ENCODE data around the gene EGLN2.

DNA sequence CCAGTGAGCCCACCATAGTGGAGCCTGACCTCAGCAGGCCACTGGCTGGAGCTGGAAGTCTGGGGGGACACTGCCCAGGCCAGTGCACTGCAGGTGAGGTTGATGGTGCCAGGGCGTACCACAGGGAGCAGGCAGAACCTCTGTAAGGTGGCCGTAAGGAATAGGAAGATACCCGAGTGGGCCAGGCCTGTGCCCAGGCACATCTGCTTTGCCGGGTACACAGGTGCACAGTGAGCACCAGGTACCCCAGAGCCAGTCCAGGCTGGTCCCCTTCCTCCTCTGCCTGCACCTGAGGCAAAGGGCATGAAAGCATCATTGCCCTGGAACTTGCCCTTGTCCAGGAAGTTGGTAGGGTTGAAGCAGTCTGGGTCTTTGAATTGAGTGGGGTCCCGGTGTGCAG, 9.5 kb downstream of the EGLN2 start:
- TF ChIP-seq, protein P1, sequence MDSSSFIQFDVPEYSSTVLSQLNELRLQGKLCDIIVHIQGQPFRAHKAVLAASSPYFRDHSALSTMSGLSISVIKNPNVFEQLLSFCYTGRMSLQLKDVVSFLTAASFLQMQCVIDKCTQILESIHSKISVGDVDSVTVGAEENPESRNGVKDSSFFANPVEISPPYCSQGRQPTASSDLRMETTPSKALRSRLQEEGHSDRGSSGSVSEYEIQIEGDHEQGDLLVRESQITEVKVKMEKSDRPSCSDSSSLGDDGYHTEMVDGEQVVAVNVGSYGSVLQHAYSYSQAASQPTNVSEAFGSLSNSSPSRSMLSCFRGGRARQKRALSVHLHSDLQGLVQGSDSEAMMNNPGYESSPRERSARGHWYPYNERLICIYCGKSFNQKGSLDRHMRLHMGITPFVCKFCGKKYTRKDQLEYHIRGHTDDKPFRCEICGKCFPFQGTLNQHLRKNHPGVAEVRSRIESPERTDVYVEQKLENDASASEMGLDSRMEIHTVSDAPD (CRISPR knock-in tag; IDR thresholded peaks at IDR 0.05): no peak
- TF ChIP-seq EZH2 (IDR thresholded peaks at IDR 0.05; ENCODE audit: borderline replicate concordance, low read depth, low read length): no peak
- TF ChIP-seq, protein P2, sequence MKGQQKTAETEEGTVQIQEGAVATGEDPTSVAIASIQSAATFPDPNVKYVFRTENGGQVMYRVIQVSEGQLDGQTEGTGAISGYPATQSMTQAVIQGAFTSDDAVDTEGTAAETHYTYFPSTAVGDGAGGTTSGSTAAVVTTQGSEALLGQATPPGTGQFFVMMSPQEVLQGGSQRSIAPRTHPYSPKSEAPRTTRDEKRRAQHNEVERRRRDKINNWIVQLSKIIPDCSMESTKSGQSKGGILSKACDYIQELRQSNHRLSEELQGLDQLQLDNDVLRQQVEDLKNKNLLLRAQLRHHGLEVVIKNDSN (CRISPR knock-in tag; IDR thresholded peaks at IDR 0.05): no peak
- TF ChIP-seq GABPB1 (CRISPR knock-in tag; IDR thresholded peaks at IDR 0.05): no peak
- no peak for TF ChIP-seq HNRNPK (IDR thresholded peaks at IDR 0.05; ENCODE audit: low read depth, low read length, poor library complexity, severe bottlenecking)
- TF ChIP-seq, protein P3, sequence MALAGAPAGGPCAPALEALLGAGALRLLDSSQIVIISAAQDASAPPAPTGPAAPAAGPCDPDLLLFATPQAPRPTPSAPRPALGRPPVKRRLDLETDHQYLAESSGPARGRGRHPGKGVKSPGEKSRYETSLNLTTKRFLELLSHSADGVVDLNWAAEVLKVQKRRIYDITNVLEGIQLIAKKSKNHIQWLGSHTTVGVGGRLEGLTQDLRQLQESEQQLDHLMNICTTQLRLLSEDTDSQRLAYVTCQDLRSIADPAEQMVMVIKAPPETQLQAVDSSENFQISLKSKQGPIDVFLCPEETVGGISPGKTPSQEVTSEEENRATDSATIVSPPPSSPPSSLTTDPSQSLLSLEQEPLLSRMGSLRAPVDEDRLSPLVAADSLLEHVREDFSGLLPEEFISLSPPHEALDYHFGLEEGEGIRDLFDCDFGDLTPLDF (CRISPR knock-in tag; IDR thresholded peaks at IDR 0.05): no peak
- no peak for TF ChIP-seq HDAC6 (IDR thresholded peaks at IDR 0.05; ENCODE audit: low read depth, low read length)
- TF ChIP-seq SPI1 (IDR thresholded peaks at IDR 0.05; ENCODE audit: borderline replicate concordance, low read depth, low read length): no peak
- no peak for TF ChIP-seq CHD2 (IDR thresholded peaks at IDR 0.05; ENCODE audit: low read depth, low read length)
- no peak for TF ChIP-seq ILK (tag; IDR thresholded peaks at IDR 0.05; ENCODE audit: borderline replicate concordance, low read depth)

Data from K562 (cell line).